ENCODE measurements around the gene MED22.
A peak's percentile ranks its signal among the peaks of the same experiment; 100 is the strongest.

Gene MED22

DNA sequence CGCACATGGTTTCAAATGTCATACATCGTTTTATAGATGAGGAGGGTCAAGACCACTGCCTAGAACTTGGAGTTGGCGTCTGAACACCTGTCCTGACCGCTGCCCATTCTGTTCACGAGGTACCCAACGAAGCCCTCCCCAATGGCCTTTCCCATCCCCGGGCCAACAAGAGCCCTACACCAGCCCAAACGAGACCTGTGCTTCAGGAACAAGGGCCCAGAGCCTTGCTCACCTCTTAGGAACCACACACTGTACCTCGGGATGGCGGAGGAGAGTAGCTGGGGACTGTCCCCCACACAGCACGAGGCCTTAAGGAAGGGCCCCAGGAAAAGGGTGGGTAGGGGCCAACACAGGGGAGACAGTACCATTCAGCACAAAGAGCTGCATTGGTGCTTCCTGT is 14.9 kb downstream of the MED22 start:
- Histone ChIP-seq H3K9me3 (ENCODE audit: control insufficient read depth, low read length) (no peaks in the 10 kb centered on the region), H3K36me3 (ENCODE audit: control insufficient read depth in 1 of 2, insufficient read depth in 2 of 2, low read depth in 1 of 2, low read length in 2 of 2) (peaks cover 34 to 58% of the 10 kb centered on the region in 2 experiments), H3K18ac (ENCODE audit: low read depth in 1 of 2, low read length in 2 of 2) (no peak overlapping the region), H3K4ac (ENCODE audit: low read depth in 1 of 2, low read length in 2 of 2) (no peak overlapping the region), H3K4me3 (ENCODE audit: insufficient read depth in 1 of 2, low read depth in 1 of 2, low read length in 2 of 2) (no peak overlapping the region), H3K9ac (ENCODE audit: low read length) (no peak overlapping the region), H2BK15ac (ENCODE audit: low read depth, poor library complexity, severe bottlenecking) (no peak overlapping the region), H4K91ac (ENCODE audit: low read length) (no peak overlapping the region), H2AFZ (ENCODE audit: low read depth, low read length) (no peak overlapping the region), H2AK5ac (ENCODE audit: low read length, severe bottlenecking) (no peak overlapping the region), H3K27me3 (ENCODE audit: control insufficient read depth in 1 of 2, insufficient read depth in 1 of 2, low read length in 2 of 2) (no peaks in the 10 kb centered on the region), H3K4me2 (ENCODE audit: low read length, poor library complexity, severe bottlenecking) (no peak overlapping the region), H2BK120ac (ENCODE audit: low read depth, low read length) (no peak overlapping the region), H3K14ac (ENCODE audit: low read length in 2 of 2) (no peak overlapping the region), H2BK5ac (ENCODE audit: low read depth, low read length, poor library complexity, severe bottlenecking) (no peak overlapping the region), H3K23ac (ENCODE audit: low read length in 2 of 2) (no peak overlapping the region), H2BK12ac (ENCODE audit: low read length in 2 of 2) (no peak overlapping the region), H4K8ac (ENCODE audit: low read length) (peak overlapping the region; percentile 63), H3K4me1 (ENCODE audit: control insufficient read depth, insufficient read depth, low read depth, low read length) (peaks cover 24% of the 10 kb centered on the region), H3K27ac (ENCODE audit: low read length, poor library complexity, severe bottlenecking) (no peak overlapping the region), H3K79me1 (replicated peaks; ENCODE audit: low read length, poor library complexity, severe bottlenecking) (peaks cover 42% of the 10 kb centered on the region)
- WGBS, result 96% methylated on average over 11 of the region's 11 CpGs
- no peak for DNase-seq

DNA sequence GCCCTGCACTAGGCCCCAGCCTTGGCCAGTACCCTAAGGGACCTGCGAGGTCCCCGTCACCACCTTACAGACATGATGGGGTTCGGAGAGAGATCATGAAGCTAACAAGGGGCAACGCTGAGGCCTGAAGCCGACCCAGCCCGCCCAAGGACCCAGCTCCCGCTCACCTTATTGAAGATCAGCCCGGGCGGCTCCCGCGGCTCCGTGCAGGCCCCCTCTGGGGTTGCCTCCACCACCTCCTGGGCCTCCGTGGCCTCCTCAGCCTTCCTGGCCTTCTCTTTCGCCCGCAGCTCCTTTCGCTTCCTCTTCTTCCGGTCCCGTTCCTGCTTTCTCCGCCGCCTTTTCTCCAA is 15.6 kb downstream of the MED22 start:
- no peak overlapping the region for H3K9ac ChIP-seq (ENCODE audit: low read length)
- H3K9me3 ChIP-seq (ENCODE audit: control insufficient read depth, low read length), result no peaks in the 10 kb centered on the region
- no peaks in the 10 kb centered on the region for H3K27me3 ChIP-seq (ENCODE audit: control insufficient read depth in 1 of 2, insufficient read depth in 1 of 2, low read length in 2 of 2)
- H2BK15ac ChIP-seq (ENCODE audit: low read depth, poor library complexity, severe bottlenecking), result no peak overlapping the region
- no peak overlapping the region for H3K4ac ChIP-seq (ENCODE audit: low read depth in 1 of 2, low read length in 2 of 2)
- peaks cover 42% of the 10 kb centered on the region for H3K79me1 ChIP-seq (replicated peaks; ENCODE audit: low read length, poor library complexity, severe bottlenecking)
- no peak overlapping the region for H2AK5ac ChIP-seq (ENCODE audit: low read length, severe bottlenecking)
- no peak overlapping the region for H2BK5ac ChIP-seq (ENCODE audit: low read depth, low read length, poor library complexity, severe bottlenecking)
- no peak overlapping the region for H2AFZ ChIP-seq (ENCODE audit: low read depth, low read length)
- H3K4me3 ChIP-seq (ENCODE audit: insufficient read depth in 1 of 2, low read depth in 1 of 2, low read length in 2 of 2), result no peak overlapping the region
- no peak overlapping the region for H2BK120ac ChIP-seq (ENCODE audit: low read depth, low read length)
- H3K36me3 ChIP-seq (ENCODE audit: control insufficient read depth in 1 of 2, insufficient read depth in 2 of 2, low read depth in 1 of 2, low read length in 2 of 2), result peaks cover 34 to 56% of the 10 kb centered on the region in 2 experiments
- no peak overlapping the region for H3K23ac ChIP-seq (ENCODE audit: low read length in 2 of 2)
- no peak overlapping the region for H3K4me2 ChIP-seq (ENCODE audit: low read length, poor library complexity, severe bottlenecking)
- H3K14ac ChIP-seq (ENCODE audit: low read length in 2 of 2), result no peak overlapping the region
- no peak for DNase-seq
- peak overlapping the region; percentile 47 for H4K8ac ChIP-seq (ENCODE audit: low read length)
- no peak overlapping the region for H2BK12ac ChIP-seq (ENCODE audit: low read length in 2 of 2)
- no peak overlapping the region for H3K18ac ChIP-seq (ENCODE audit: low read depth in 1 of 2, low read length in 2 of 2)
- peaks cover 24% of the 10 kb centered on the region for H3K4me1 ChIP-seq (ENCODE audit: control insufficient read depth, insufficient read depth, low read depth, low read length)
- no peak overlapping the region for H3K27ac ChIP-seq (ENCODE audit: low read length, poor library complexity, severe bottlenecking)
- H4K91ac ChIP-seq (ENCODE audit: low read length), result peak overlapping the region; percentile 46
- 94% methylated on average over 20 of the region's 20 CpGs for WGBS

DNA sequence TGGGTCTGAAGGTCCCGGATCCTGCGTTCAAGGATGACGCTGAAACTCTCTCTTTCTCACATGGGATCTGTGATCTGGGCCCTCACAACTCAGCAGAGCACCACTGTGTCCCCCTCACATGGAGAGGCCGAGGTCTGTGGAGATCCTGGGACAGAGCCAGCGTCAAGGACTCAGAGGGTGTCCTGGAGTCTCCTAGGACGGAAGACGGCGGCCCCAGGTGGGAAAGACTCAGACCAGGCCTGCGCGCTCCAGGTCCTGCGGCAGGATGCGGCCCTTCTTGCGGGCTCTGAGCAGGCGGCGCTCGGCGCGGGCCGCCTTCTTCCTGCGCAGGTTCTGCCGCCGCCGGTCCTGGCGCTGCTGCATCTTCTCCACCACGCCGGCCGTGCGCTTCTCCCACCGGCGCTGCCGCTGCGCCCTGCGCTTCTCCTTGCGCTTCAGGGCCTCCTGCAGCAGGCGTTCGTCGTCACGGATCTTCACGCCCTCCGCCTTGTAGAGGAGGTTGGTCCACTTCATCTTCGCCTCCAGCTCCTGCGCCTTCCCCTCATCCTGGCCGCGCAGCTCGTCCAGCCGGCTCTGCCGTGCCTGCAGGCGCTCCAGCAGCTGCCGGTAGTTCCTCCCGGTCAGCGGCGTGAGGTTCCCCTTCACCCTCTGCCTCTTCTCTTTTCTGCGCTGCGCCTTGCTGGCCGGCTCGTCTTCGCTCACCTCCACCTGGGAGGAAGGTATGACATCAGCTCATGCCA is 16.1 kb downstream of the MED22 start:
- H3K4me3 ChIP-seq (ENCODE audit: insufficient read depth in 1 of 2, low read depth in 1 of 2, low read length in 2 of 2), result no peak overlapping the region
- H3K4me1 ChIP-seq (ENCODE audit: control insufficient read depth, insufficient read depth, low read depth, low read length), result peaks cover 24% of the 10 kb centered on the region
- no peak for DNase-seq
- H3K9ac ChIP-seq (ENCODE audit: low read length), result no peak overlapping the region
- H4K8ac ChIP-seq (ENCODE audit: low read length), result peak overlapping the region; percentile 47
- no peak overlapping the region for H2BK5ac ChIP-seq (ENCODE audit: low read depth, low read length, poor library complexity, severe bottlenecking)
- no peak overlapping the region for H2BK120ac ChIP-seq (ENCODE audit: low read depth, low read length)
- no peak overlapping the region for H2BK15ac ChIP-seq (ENCODE audit: low read depth, poor library complexity, severe bottlenecking)
- H3K27ac ChIP-seq (ENCODE audit: low read length, poor library complexity, severe bottlenecking), result no peak overlapping the region
- H3K23ac ChIP-seq (ENCODE audit: low read length in 2 of 2), result no peak overlapping the region
- WGBS, result 98% methylated on average over 57 of the region's 57 CpGs
- no peak overlapping the region for H2AFZ ChIP-seq (ENCODE audit: low read depth, low read length)
- H3K79me1 ChIP-seq (replicated peaks; ENCODE audit: low read length, poor library complexity, severe bottlenecking), result peaks cover 42% of the 10 kb centered on the region
- H3K36me3 ChIP-seq (ENCODE audit: control insufficient read depth in 1 of 2, insufficient read depth in 2 of 2, low read depth in 1 of 2, low read length in 2 of 2), result peaks cover 34 to 56% of the 10 kb centered on the region in 2 experiments
- H3K14ac ChIP-seq (ENCODE audit: low read length in 2 of 2), result no peak overlapping the region
- H3K27me3 ChIP-seq (ENCODE audit: control insufficient read depth in 1 of 2, insufficient read depth in 1 of 2, low read length in 2 of 2), result no peaks in the 10 kb centered on the region
- H2BK12ac ChIP-seq (ENCODE audit: low read length in 2 of 2), result no peak overlapping the region
- H2AK5ac ChIP-seq (ENCODE audit: low read length, severe bottlenecking), result no peak overlapping the region
- H3K4ac ChIP-seq (ENCODE audit: low read depth in 1 of 2, low read length in 2 of 2), result no peak overlapping the region
- H3K18ac ChIP-seq (ENCODE audit: low read depth in 1 of 2, low read length in 2 of 2), result no peak overlapping the region
- peak overlapping the region; percentile 46 for H4K91ac ChIP-seq (ENCODE audit: low read length)
- no peaks in the 10 kb centered on the region for H3K9me3 ChIP-seq (ENCODE audit: control insufficient read depth, low read length)
- H3K4me2 ChIP-seq (ENCODE audit: low read length, poor library complexity, severe bottlenecking), result no peak overlapping the region

DNA sequence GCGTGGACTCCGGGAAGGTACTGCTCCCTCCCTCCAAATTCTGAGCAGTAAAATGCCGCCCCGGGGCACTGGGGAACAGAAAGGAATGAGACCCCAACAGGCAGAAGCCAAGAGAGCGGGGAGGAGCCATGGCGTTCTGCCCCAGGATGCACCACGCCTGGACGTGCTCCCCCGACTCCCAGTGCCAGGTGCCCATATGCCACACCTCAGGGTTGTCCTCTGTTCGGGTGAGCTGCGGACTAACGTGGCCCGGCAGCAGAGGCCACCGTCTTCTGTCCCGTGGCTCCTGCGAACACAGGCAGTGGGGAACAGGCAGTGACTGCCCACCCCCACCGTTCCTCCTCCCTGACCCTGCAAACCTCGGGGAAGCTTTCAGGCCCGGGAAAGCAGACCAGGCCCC is 16.7 kb downstream of the MED22 start:
- H3K18ac ChIP-seq (ENCODE audit: low read depth in 1 of 2, low read length in 2 of 2), result no peak overlapping the region
- no peak overlapping the region for H3K9ac ChIP-seq (ENCODE audit: low read length)
- H2BK120ac ChIP-seq (ENCODE audit: low read depth, low read length), result no peak overlapping the region
- no peak for DNase-seq
- H2BK5ac ChIP-seq (ENCODE audit: low read depth, low read length, poor library complexity, severe bottlenecking), result no peak overlapping the region
- H3K23ac ChIP-seq (ENCODE audit: low read length in 2 of 2), result no peak overlapping the region
- H3K14ac ChIP-seq (ENCODE audit: low read length in 2 of 2), result no peak overlapping the region
- no peak overlapping the region for H3K27ac ChIP-seq (ENCODE audit: low read length, poor library complexity, severe bottlenecking)
- H3K79me1 ChIP-seq (replicated peaks; ENCODE audit: low read length, poor library complexity, severe bottlenecking), result peaks cover 40% of the 10 kb centered on the region
- no peak overlapping the region for H3K4ac ChIP-seq (ENCODE audit: low read depth in 1 of 2, low read length in 2 of 2)
- H3K4me2 ChIP-seq (ENCODE audit: low read length, poor library complexity, severe bottlenecking), result no peak overlapping the region
- no peak overlapping the region for H2AFZ ChIP-seq (ENCODE audit: low read depth, low read length)
- no peaks in the 10 kb centered on the region for H3K27me3 ChIP-seq (ENCODE audit: control insufficient read depth in 1 of 2, insufficient read depth in 1 of 2, low read length in 2 of 2)
- H4K91ac ChIP-seq (ENCODE audit: low read length), result no peak overlapping the region
- H3K36me3 ChIP-seq (ENCODE audit: control insufficient read depth in 1 of 2, insufficient read depth in 2 of 2, low read depth in 1 of 2, low read length in 2 of 2), result peaks cover 34 to 56% of the 10 kb centered on the region in 2 experiments
- H3K4me3 ChIP-seq (ENCODE audit: insufficient read depth in 1 of 2, low read depth in 1 of 2, low read length in 2 of 2), result no peak overlapping the region
- H2BK12ac ChIP-seq (ENCODE audit: low read length in 2 of 2), result no peak overlapping the region
- no peak overlapping the region for H4K8ac ChIP-seq (ENCODE audit: low read length)
- H2BK15ac ChIP-seq (ENCODE audit: low read depth, poor library complexity, severe bottlenecking), result no peak overlapping the region
- H2AK5ac ChIP-seq (ENCODE audit: low read length, severe bottlenecking), result no peak overlapping the region
- H3K4me1 ChIP-seq (ENCODE audit: control insufficient read depth, insufficient read depth, low read depth, low read length), result peaks cover 19% of the 10 kb centered on the region
- WGBS, result 95% methylated on average over 19 of the region's 19 CpGs
- H3K9me3 ChIP-seq (ENCODE audit: control insufficient read depth, low read length), result no peaks in the 10 kb centered on the region

All from mesenchymal stem cell (in vitro differentiated cells and primary cell).